C4-2B (cell line): Measurements from ENCODE around the gene VSX2.

Experiments
- H3K27ac ChIP-seq: fragments of 450-650 bp; 2 replicates; pipeline ENCODE4 v1.5.1; 2017
- ZFX ChIP-seq: fragments of 450-650 bp; IDR thresholded peaks from 2 replicates; pipeline ENCODE4 v1.6.1; 2017
- TF ChIP-seq, protein P1 (sequence below): fragments of 450-650 bp; conservative IDR thresholded peaks from 2 replicates; pipeline ENCODE4 v1.5.1; 2017; ENCODE audit warnings: mild to moderate bottlenecking

VSX2 gene

DNA sequence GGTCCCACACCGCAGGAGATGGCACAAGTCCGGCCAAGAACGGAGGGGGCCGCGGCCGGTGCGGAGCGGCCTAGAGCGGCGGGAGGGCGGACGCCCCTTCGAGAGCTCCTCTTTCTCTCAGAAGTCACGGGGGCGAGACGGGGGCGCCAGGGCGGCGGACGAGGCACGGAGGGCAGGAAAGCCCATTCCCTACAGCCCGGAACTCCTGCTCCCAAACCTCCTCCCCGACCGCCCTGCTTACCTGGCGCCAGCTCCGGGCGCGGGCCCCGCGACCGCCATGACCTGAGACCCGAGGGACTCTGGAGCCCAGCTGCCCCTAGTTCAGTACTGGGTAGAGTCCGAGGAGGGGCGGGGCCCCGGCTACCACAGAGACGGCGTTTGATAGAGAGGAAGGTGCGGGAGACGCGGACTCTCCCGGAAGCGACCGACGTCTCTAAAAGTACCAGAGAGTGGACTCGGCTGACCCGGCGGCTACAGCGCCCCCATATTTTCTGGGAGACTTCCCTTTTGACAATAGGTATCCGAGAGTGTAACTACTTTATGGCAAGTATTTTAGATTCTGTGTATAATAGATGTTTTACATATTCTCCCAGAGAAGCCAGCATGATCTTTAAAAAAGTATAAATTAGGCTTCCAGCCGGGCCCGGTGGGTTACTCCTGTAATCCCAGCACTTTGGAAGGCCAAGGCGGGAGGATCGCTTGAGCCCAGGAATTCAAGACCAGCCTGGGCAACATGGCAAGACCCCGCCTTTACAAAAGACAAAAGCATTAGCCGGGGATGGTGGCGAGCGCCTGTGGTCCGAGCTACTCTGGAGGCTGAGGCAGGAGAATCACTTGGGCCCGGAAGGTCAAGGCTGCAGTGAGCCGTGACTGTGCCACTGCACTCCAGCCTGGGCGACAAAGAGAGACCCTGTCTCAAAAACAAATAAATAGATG is 63.7 kb downstream of the VSX2 start, which contains the start of gene ABCD4:
Gene ABCD4, minus strand, starts transcription at position 301 of the 936 bp plus-strand sequence. Its CDS starts 22 bp downstream, at position 279.
- H3K27ac ChIP-seq = peak within 1 kb of the TSS; percentile 61
- peak; percentile 46; the same call in 1 of the 2 replicates for TF ChIP-seq ZFX
- TF ChIP-seq, protein P1, sequence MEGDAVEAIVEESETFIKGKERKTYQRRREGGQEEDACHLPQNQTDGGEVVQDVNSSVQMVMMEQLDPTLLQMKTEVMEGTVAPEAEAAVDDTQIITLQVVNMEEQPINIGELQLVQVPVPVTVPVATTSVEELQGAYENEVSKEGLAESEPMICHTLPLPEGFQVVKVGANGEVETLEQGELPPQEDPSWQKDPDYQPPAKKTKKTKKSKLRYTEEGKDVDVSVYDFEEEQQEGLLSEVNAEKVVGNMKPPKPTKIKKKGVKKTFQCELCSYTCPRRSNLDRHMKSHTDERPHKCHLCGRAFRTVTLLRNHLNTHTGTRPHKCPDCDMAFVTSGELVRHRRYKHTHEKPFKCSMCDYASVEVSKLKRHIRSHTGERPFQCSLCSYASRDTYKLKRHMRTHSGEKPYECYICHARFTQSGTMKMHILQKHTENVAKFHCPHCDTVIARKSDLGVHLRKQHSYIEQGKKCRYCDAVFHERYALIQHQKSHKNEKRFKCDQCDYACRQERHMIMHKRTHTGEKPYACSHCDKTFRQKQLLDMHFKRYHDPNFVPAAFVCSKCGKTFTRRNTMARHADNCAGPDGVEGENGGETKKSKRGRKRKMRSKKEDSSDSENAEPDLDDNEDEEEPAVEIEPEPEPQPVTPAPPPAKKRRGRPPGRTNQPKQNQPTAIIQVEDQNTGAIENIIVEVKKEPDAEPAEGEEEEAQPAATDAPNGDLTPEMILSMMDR = peak; percentile 87

DNA sequence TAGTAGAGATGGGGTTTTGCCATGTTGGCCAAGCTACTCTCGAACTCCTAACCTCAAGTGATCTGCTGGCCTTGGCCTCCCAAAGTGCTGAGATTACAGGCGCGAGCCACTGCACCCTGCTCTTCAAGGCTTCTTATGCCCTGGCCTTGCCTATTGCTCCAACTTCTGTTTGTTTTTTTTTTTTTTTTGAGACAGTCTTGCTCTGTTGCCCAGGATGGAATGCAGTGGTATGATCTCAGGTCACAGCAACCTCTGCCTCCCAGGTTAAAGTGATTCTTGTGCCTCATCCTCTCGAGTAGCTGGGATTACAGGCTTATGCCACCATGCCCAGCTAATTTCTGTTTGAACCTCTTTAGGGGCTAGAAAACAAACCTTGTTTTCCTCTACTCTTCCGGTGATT is 69.4 kb downstream of the VSX2 start:
- H3K27ac ChIP-seq = no peak overlapping the region
- TF ChIP-seq ZFX = no peak
- TF ChIP-seq, protein P1 = no peak

DNA sequence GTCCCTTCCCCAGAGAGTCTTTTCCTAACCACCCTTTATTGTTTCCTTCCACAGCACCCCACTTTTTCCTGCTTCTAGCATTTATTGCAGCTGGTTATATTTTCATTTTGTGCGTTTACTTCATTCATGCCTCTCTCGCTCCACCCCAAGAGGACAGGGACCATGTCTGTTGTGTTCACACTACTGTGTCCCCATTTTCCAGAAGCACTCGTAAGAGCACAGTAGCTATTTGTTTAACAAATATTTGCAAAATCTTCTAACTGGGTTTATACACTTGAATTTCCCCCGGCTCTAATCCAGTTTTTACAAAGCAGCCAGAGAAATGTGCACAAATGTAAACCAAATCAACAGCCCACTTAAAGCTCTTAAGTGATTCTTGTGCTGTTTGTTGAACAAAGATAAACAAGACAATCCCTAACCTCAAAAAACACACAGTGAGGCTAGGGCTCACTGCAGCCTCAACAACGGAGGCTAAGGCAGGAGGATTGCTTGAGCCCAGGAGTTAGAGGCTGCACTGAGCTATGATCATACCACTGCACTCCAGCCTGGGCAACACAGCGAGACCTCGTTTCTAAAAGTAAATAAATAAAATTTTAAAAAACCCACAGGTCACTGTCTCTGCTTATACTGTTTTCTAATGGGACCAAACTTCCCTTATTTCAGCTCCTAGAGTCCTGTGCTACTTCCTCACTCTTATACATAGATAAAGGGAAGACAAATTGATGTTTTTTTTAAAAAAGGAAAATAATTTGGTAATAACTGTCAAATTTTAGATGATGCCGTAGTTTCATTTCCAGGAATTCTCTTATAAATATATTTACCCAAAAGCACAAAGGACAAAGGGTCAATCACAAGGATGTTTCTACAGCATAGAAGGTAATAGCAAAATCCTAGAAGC is 70.1 kb downstream of the VSX2 start:
- TF ChIP-seq, protein P1 = no peak
- no peak for TF ChIP-seq ZFX
- H3K27ac ChIP-seq = no peak overlapping the region

DNA sequence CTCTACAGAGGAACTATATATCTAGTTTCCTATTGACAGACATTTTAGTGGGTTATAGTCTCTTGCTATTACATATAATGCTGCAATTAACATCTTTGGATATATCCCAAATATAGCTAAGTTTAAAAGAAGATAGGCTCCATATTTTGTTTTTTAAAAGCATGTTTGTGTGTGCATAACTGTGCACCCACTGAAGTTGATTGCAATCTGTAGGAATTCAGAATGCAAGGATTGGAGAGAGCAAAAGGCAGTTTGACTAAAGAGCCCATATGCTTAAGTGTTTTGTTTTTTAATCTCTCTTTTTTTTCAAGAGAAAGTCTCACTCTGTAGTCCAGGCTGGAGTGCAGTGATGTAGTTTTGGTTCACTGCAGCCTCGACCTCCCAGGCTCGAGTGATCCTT is 72.9 kb downstream of the VSX2 start:
- H3K27ac ChIP-seq = no peak overlapping the region
- TF ChIP-seq, protein P1 = no peak
- TF ChIP-seq ZFX = no peak
